ENCODE results near the gene MAGI2.

Gene MAGI2

DNA sequence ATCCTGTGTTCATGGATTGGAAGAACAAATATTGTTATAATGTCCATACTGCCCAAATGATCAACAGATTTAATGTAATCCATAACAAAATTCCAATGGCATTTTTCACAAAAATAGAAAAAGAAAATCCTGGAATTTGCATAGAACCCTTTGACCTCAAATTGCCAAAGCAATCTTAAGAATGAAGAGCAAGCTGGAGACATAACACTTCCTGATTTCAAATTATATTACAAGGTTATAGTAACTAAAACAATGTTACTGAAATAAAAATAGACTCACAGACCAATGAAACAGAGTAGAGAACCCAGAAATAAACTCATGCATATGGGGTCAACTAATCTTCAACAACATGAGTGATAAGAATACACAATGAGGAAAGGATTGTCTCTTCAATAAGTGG lies 1352.4 kb downstream of the MAGI2 start:
- no peak for DNase-seq

DNA sequence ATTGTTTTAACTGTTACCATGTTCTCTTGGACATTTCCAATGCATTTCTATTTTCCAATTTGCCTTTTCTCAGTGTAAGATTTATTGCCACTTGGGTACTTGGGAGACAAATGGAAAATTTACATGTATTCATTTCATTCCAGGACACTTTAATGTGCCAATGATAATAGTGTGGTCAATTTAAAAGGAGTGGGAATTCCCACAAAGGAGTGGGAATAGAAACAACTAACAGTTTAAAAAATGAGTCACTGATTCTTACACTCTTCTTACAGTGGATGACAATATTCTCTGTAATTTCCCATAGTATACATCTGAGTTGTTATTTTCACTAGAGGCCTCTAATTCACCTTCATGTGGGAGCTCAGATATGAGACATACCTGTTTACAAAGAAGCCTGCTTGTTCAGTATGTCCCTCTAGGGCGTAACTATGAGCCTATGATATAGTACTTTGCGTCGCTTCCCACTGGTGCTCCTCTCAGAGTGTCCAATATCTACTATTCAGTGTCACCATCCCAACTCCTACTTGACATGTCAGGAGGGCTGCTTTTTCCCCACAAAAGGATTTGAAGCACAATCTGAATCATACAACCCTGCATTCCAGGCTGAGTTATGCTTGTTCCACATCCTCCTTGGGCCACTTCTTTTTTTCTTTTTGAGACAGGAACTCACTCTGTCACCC lies 1353.6 kb downstream of the MAGI2 start:
- DNase-seq, result no peak

DNA sequence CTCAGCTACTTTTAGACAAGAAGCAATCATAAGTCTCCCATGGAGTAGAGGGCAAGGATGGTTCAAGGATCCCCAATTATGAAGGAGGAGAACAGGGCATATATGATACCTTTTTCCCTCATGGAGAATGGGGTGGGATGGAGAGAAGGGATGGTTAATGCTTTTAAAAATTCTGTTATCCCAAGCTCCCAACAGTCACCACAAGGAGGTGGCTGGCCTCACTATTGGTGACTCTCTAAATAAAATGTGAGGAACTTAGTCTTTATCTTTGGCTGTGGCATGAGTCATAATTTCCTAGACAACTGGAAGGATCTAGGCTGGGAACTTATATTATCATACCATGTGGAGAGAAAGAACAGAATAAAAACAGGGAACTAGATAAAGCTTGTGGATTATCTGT lies 1357.9 kb downstream of the MAGI2 start:
- DNase-seq, result no peak

DNA sequence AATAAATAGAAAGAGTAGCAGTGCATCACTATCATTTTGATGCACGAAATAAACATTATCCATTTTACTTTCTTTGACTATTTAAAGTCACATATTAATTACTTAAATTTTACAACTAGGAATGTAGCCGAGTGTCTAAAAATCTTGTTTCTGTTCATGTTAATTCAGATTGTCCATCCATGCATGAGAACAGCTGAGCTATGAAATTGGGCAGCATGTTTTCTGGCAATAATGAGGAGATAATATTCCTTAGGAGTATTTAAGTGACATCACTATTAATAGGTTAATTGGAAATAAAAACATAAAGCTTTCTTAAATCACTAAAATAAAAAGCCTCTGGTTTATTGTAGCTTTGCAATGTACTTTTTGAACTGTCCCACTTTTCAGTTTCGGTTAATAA lies 1361.1 kb downstream of the MAGI2 start:
- no peak for DNase-seq

DNA sequence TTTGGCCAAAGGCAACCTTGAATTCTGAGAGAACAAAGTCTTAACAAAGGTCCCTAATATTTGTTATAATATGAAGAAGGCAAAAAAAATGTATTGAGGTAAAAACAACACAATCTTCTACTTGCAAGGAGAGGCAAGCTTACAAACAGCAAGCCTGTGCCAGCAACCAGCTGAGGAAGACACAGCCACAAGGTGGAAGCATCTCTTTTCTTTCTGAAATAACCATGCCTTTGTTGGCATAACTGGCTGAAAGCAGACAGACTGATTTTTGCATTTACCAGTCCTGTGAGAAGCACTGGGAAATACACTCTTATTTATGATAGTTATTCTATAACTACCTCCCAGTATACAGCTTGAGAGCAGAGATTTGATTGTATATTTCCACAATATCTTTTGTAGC lies 1362.9 kb downstream of the MAGI2 start:
- no peak for DNase-seq

DNA sequence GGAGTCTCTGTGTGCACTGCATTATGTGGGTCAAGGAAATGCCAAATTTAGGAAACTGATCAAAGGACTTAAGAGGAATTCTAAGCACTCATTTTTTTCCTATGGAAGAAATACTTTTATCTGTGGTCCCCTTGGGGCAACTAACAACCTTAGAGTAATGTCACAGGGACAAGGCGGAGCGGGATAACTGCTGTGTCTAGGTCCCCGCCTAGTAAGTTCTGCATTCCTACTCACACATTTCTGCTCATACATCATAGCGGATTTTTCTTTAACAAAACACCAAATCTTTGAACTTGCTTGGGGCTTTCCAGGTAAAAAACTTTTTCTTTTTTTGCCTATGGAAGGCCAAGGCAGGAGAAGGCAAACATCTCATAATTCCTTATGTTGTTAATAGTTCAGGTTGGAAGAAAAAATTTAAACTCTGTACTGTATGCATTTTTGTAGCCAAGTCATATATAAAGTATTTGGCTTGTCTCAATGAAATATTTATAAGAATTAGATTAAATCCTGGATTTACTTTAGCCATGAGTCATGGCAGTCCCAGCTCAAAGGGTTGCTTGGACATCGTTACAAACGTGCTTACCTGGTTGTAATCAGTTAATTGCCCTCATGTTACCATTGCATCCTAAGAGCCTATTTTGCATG lies 1369.9 kb downstream of the MAGI2 start:
- DNase-seq, result no peak

DNA sequence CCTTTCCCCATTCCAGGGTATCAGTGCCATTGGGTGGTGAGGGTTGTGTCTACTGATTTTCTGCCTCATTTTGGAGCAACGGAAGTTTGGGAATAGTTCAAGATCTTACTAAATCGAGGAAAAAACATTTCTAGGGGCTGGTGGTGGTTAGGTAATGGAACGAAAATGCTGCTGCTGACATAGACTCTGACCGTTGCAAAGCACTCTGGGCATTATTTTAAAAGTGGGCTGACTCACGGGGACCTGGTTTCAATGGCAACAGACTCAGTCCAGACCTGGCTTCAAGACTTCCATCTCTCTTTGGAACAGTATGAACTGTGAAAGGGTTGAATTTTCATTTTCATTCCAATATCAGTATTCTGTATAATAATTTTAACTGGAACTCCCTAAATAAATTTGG lies 1370.9 kb downstream of the MAGI2 start:
- no peak for DNase-seq

DNA sequence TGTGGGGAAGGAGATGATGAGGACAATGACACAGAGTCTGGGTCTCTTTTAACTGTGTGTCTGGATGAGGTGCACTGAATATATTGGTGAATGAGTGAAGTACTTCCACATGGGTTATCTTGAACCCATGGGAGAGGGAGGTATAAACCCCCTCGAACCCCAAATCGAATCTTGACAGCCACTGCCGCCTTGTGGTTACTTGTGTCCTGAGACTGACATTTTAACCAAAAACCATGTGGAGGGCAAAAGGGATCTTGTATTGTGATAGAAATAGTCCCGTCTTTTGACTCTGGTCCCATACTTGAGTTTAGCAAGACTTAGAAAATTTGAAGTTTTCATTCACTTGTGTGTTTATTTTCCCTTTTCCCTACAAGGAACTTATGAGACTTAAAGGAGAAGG lies 1371.6 kb downstream of the MAGI2 start:
- no peak for DNase-seq

DNA sequence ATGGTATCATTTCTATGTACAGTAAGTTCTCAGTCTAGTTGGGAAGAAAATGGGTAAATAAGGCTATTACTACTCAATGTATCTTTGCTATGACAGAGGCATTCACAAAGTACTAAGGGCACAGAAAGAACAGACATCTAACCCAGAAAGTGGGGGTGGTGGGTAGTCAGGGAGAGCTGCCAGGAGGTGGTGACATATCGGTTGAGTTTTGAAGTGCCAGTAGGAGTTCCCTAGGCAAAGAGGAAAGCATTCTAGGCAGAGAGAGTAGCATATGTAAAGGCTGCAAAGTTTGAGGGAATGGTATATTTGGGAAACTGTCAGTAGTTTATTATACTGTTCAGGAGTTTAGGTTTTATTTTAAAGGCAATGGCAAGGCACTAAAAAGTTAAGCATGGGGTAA lies 1372.1 kb downstream of the MAGI2 start:
- no peak for DNase-seq

DNA sequence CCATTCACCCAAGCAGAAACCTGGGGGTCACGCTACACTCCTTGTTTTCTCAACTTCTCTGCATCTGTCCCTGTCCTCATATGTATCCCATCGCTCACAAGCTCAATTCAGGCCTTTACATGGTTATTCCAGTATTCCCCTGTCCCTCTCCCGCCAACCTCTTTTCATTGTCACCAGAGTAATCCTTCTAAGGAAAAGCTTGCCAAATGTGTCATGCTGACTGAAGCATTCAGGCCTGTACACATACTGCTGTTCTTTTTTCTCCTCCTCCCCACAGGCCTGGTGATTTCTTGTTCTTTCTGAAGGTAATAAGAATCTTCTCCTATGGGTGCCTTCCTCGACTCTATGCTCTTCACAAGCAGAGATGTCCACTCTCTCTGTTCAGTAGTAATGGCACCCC lies 1372.7 kb downstream of the MAGI2 start:
- DNase-seq, result no peak

DNA sequence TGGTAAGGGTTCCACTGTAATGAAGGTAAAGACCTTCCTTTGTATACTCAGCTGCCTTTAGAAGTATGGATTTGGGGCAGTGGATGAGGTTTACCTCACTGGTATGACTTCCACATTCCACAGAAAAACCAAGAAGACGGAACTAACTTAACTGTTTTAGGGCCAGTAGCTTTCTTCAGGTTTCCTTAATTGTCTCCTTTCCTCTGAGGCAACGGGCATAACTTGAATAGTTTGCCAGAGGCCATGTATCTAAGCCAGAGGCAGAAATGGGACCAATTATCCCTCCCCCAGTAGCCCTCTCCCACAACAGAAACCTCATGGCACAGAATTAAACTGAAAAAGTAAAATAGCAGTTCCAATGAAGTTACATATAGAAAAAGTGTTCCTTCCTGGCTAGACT lies 1373.2 kb downstream of the MAGI2 start:
- no peak for DNase-seq

DNA sequence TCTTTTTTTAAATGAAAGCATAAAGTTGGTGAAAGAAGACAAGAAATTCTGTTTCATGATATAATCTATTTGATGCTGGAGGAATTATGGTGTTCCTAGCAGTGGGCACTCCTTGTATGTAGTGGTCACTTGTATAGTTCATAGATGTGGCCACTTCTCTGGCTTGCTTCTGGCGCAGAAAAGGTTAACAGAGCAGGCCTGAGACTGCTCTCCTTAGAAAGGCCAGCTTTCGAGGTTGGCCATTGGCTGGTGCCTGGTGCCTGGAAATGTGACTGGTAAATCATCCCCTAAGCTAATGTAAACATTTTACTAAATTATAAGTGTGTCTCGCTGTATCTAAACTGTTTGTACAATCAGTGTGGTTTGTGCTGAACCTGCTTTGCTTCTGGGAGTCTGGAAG lies 1378.8 kb downstream of the MAGI2 start:
- DNase-seq, result no peak

DNA sequence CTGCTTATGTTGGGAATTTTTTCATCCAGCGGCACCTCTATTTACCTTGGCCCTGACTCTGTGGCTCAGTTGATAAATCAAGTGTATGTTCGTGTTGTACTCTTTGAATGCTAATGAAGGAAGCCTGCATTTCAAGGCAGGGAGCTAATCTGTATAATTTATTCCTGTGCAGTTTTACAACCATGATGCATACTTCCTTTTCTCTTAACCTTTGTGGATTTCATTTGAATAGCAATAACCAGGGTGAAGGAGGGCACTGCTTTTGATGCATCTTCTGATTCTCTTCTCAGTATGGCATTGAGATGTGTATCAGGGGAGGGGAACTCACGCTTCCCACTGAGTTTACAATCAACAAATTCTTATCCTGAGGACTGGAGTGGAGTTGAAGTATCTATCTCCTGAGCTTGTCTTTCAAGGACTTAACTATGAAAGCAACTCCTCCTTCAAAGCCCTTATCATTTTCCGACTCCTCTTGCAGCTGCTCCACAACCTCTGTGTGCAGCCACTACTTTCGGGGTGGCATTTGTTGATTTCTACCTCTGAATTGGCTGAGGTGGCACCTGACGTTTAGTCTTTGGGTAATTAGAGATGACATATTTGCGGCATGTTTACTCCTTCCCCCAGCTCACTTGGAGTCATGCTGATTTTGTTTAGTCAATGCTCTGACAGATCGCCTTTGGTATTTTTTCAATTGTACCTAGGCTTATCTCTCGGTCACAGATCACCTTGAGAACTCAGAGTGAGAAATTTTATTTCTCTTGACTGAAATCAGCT lies 1379.7 kb downstream of the MAGI2 start:
- no peak for DNase-seq

DNA sequence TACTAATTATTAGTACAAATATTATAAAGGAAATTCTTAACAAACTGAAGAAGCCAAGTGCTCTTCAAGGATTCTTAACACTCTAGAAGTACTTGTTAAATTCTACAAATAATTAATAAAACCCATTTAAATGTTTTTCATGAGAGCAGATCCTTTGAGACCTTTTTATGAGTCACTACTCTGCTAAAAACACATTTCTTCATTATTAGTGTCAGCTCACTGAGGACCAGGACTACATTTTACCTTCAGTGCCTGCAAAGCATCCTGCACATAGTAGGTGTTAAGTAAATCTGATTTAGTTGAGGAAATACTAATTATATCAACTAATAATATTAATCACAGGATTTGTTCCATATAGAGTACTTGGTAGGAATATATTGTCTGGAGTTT lies 1381.3 kb downstream of the MAGI2 start:
- DNase-seq, result no peak

DNA sequence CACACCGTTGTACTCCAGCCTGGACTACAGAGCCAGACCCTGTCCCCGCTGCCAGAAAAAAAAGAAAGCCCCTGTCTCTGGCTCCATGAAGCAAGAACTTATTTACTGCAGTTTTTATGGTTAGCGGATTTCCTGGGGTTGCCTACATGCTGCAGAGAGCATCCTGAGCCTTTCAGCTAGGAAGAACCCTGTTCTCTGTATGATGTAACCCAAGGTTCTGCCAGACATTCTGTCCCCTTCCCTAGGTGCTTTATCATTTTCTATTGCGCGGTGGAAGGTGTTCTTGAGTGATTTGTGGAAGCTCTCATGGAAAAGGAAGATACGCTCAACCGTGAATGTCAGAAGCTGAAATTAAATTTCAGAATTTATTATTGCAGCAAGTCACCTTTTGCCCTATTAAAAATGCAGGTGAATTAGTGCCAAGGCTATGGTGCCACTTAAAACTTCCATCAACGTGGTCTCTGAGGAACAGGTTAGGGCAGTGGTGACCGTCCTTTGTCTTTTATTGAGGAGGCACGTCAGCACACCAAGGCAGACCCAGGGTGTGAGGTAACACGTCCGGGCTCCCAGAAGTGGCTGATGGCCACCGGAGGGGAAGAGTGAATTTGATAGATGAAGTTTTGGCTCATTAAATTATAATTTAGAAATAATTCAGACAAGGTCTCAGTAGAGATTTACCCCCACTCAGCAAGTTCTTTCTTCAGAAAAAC lies 1381.8 kb downstream of the MAGI2 start:
- DNase-seq, result no peak

DNA sequence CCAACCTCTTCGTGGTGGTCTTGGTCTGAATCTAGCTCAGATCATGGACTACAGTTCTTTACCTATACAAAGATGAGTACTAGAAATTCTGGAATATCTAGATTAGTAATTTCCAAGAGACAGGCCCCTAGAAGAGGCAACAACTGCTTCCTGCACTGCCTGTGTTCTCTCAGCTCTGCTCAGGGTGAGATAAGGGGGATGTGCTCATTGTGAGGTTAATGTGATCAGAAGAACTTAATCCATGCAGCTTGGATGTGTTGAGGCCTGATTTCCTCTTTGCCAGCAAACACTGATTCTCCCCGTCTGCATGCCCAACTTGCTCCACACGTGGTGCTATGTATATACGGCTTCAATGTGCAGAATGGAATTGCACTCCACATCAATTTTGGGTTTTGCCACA lies 1386.9 kb downstream of the MAGI2 start:
- no peak for DNase-seq

DNA sequence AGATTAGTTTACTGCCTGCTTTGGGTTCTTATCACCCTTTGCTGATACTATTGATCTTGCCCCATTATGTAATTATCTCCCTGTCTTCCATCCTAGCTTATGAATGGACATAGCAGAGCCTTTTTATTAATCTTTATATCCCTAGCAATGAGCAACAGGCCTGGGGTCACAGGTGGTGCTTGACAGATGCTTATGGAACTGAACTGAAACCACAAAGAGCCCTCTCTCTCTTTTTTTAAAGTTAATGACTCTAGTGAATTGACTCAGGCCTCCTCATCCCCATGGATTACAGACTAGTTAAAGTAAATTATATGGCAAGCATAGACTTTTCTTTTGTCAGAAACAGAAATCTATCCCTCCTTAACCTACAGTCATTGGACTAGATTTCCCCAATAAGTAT lies 1389.7 kb downstream of the MAGI2 start:
- DNase-seq, result no peak

DNA sequence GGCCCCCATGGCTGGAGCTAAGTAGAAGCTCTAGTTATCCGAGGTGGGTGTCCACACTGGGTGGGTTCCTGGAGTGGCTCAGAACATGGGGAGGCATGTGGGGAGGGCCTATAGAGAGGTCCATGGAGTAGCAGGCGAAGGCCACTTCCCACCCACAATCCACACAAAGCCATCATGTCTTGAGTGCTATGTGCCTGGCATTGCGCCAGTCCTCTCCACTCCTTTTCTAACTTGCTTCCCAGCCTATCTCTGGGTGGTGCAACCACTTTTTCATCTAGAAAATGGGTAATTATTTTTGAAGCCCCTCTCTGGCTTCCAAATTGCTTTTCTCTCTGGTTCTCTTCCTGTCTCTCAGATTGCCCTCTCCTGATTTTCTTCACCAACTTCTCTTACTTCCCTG lies 1391.3 kb downstream of the MAGI2 start:
- no peak for DNase-seq

DNA sequence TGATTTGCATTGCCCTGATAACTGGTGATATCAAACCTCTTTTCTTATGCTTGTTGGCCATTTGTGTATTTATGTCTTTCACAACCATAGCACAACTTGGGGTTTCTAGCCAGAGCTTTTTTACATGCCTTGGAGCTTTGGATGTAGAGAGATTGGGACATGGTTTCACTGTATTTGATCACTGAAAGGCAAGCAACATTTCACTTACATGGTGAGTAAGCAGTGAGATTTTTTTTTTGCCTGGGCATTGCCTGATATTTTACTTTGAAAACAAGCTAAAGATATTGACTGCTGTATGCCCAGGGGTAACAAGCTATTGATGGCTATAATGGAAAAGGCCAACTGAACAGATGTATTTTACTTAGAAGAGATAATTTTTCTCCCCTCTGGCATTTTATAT lies 1395.9 kb downstream of the MAGI2 start:
- DNase-seq, result no peak

DNA sequence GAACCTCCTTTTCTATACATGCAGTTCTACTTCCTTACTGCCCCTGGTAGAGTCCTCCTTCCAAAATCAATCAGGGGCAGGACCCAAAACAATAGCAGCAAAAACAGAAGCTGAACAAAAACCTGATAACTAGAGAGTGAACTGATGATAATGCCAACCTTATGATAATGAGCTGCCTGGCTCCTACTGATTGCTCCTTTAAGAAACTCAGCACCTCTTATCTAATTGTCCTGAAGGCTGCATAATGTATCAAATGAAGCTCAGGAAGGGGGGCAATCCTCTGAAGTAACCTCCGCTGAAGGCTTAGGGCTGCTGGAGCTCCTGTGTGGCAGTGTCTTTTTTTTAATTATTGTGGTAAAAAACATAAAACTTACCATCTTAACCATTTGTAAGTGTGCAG lies 1397.9 kb downstream of the MAGI2 start:
- DNase-seq, result no peak

DNA sequence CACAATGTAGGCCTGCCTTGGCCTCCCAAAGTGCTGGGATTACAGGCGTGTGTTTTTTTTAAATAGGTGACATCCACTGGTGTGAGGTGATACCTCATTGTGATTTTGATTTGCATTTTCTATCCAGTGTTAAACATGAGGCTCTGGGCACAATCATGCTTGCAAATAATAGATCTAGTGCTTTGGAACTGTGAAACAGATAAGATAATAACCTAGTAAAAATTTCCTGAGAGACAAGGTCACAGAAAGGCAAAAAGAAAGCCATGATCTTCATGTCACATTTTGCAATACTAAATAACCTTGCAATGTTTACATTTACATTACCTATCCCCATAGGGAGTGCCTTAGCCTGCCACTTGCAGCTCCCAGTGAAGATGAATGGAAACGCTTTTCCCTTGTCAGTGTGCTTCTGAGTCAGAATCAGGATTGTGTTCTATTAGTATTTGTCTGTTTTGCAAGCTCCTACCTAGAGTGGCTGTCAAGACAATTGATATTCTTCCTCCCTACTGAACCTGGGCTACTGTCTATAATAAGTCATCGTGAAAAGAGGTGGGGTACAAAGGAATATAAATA lies 1398.4 kb downstream of the MAGI2 start:
- no peak for DNase-seq

DNA sequence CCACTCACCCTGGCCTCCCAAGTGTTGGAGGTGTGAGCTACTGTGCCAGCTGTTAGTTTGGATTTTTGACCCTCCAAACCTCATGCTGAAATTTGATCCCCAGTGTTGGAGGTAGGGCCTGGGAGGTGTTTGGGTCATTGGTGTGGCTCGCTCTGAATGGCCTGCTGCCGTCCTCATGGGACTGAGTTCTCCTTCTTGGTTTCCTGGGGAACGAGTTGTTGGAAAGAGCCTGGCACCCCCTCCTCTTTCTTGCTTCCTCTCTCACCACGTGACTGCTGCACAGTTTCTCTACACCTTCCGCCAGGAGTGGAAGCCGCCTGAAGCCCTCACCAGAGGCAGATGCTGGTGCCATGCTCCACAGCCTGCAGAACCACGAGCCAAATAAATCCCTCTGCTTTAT lies 1401.4 kb downstream of the MAGI2 start:
- DNase-seq, result no peak

DNA sequence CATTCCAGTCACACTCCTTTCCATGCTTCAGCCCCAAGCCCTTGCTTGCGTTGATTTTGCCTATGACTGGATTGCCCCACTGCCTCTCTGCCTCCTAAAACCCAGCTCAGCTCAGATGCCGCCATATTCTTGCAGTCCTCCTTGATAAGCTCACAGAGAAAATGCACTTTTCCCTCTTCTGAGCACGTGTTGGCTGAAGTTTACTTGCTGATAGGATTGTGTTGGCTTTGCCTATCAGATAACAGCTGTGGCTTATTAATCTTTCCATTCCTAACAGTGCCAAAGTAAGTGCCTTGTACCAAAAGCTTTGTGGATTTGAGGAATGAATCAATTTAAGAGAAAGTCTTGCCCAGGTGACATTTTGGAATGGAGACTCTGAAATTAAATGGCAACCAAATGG lies 1405.7 kb downstream of the MAGI2 start:
- DNase-seq, result no peak
